ENCODE measurements around the gene AOC2. TPM values are rescaled to one million over a fixed set of nuclear protein-coding genes. Genes with fewer than 3 reads are reported as not detected.
"Not testable (repeated sequence)": the region's sequence is repeated elsewhere in the genome, so short reads cannot be mapped to it uniquely, and the experiment has no call there.

Gene AOC2
- total RNA-seq, 1 donor from 2014 or later = 5.0 TPM

DNA sequence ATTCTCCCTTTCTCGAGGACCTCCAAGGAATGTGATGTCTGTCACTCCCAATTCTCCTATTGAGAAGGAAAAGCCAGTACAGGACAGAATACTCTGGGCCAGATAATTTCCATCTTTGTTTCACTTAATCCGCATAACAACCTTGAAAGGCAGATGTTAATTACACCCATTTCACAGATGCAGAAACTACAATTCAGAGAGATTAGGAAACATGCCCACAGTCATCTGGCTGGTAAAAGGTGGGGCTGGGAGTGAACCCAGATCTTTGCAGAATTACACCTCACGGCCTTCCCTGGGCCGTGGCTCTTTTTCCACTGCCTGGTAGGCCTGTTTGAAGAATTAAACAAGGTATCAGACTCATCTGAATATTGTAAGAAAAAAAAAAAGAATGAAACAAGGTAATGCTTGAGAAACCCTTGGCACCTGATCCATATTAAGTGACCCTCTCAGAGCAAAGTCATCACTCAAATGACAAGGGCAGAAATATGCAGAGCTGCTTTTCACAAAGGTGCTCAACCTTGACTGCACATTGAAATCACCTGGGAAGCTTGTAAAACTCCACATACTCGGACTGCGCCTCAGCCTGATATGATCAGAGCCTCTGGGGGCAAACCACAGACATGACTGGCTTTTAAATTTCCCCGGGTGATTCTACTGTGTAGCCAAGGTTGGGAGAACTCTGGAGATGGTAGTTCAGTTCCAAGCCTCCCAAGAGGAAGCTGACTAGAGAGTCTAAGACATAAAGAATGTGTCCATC lies 39.6 kb downstream of the AOC2 start:
- no peak overlapping the region for H3K9ac ChIP-seq (ENCODE audit: low read length)
- FAIRE-seq (no peak), DNase-seq (ENCODE audit: low read depth) (no peak)
- no peak overlapping the region for H3K4me3 Mint-ChIP-seq (ENCODE audit: unreplicated experiment)
- H3K27ac Mint-ChIP-seq (ENCODE audit: unreplicated experiment) = peak overlapping the region; percentile 47
- H3K4me3 ChIP-seq (ENCODE audit: insufficient read depth, low read depth, low read length) = no peak overlapping the region
- TF ChIP-seq, protein P1, sequence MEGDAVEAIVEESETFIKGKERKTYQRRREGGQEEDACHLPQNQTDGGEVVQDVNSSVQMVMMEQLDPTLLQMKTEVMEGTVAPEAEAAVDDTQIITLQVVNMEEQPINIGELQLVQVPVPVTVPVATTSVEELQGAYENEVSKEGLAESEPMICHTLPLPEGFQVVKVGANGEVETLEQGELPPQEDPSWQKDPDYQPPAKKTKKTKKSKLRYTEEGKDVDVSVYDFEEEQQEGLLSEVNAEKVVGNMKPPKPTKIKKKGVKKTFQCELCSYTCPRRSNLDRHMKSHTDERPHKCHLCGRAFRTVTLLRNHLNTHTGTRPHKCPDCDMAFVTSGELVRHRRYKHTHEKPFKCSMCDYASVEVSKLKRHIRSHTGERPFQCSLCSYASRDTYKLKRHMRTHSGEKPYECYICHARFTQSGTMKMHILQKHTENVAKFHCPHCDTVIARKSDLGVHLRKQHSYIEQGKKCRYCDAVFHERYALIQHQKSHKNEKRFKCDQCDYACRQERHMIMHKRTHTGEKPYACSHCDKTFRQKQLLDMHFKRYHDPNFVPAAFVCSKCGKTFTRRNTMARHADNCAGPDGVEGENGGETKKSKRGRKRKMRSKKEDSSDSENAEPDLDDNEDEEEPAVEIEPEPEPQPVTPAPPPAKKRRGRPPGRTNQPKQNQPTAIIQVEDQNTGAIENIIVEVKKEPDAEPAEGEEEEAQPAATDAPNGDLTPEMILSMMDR (IDR thresholded peaks at IDR 0.05; ENCODE audit: insufficient read depth, low read depth, low read length) = no peak
- no peak for TF ChIP-seq EZH2 (IDR thresholded peaks at IDR 0.05; ENCODE audit: insufficient read depth, low read length)
- H3K4me1 ChIP-seq (ENCODE audit: insufficient read depth, low read length) = no peaks in the 10 kb centered on the region
- H3K27me3 ChIP-seq (ENCODE audit: insufficient read depth, low read length) = peaks cover 7% of the 10 kb centered on the region
- H3K79me2 ChIP-seq (ENCODE audit: insufficient read depth, low read length) = no peaks in the 10 kb centered on the region
- H3K4me2 ChIP-seq (ENCODE audit: low read length) = no peak overlapping the region
- H4K20me1 ChIP-seq (ENCODE audit: insufficient read depth, low read length) = no peaks in the 10 kb centered on the region
- H3K4me1 Mint-ChIP-seq (ENCODE audit: low read depth, unreplicated experiment) = peaks cover 11% of the 10 kb centered on the region
- H3K36me3 Mint-ChIP-seq (ENCODE audit: low read depth, unreplicated experiment) = peaks cover 2% of the 10 kb centered on the region
- H3K27ac ChIP-seq (ENCODE audit: low read depth, low read length) = no peak overlapping the region
- H3K9me3 ChIP-seq (ENCODE audit: insufficient read depth, low read depth, low read length) = no peaks in the 10 kb centered on the region
- H2AFZ ChIP-seq (ENCODE audit: low read depth, low read length) = no peak overlapping the region
- H3K36me3 ChIP-seq (ENCODE audit: insufficient read depth, low read length) = no peaks in the 10 kb centered on the region
- H3K27me3 Mint-ChIP-seq (ENCODE audit: low read depth, unreplicated experiment) = peaks cover 7% of the 10 kb centered on the region
- H3K9me3 Mint-ChIP-seq (ENCODE audit: unreplicated experiment) = no peaks in the 10 kb centered on the region

DNA sequence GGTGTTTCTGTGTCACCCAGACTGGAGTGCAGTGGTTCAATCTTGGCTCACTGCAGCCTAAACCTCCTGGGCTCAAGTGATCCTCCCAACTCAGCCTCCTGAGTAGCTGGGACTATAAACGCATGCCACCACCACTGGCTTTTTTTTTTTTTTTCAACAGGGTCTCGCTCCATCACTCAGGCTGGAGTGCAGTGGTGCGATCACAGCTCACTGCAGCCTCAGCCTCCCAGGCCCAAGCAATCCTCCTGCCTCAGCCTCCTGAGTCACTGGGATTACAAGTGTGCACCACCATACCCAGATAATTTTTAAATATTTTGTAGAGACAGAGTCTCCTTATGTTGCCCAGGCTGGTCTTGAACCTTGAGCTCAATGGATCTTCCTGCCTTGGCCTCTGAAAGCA lies 41.4 kb downstream of the AOC2 start:
- H3K4me1 Mint-ChIP-seq (ENCODE audit: low read depth, unreplicated experiment); FAIRE-seq; H3K4me3 Mint-ChIP-seq (ENCODE audit: unreplicated experiment): not testable (repeated sequence)

DNA sequence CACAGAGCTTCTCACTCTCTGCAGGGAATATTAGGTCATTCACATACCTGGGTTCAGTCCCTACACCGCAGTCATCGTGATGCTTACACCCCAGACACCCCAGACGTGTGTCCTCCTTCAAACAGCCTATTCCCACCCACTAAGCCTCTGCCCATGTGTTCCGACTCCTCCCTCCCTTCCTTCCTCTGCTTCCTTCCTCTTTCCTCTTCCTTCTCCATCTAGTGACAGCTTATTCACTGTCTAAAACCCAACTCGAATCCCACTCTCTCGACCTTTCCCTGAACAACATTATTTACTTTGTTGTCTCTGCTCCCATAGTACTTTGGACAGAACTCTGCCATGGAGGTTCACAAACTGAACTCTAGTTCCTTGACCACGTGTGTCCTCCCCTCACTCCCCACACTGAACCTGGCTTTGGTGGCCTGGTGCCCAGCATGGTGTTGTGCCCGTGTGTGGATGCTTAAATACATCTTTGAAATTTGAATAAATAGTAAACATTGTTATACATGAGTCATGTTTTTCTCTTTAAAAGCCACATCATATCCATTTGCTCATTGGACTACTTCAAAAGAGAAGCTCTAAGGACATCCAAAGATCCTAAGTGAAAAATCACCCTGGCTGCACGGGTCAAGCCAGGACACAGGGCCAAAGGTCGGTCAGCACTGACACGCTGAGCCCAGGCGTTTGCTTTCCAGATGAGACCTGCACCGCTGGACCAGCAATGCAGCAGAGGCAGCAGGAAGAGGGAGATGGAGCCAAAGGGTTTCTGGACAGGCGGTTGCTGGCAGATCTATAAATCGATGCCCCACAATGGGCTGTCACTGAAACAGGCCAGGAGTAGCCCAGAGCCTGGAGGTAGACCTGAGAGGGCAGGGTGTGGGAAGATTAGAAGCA lies 42.1 kb downstream of the AOC2 start:
- Histone ChIP-seq H3K27me3 (ENCODE audit: insufficient read depth, low read length) (peaks cover 7% of the 10 kb centered on the region), H3K9me3 (ENCODE audit: insufficient read depth, low read depth, low read length) (no peaks in the 10 kb centered on the region), H3K4me2 (ENCODE audit: low read length) (no peak overlapping the region), H3K79me2 (ENCODE audit: insufficient read depth, low read length) (no peaks in the 10 kb centered on the region), H3K9ac (ENCODE audit: low read length) (no peak overlapping the region), H4K20me1 (ENCODE audit: insufficient read depth, low read length) (no peaks in the 10 kb centered on the region), H3K4me1 (ENCODE audit: insufficient read depth, low read length) (no peaks in the 10 kb centered on the region), H3K36me3 (ENCODE audit: insufficient read depth, low read length) (no peaks in the 10 kb centered on the region), H2AFZ (ENCODE audit: low read depth, low read length) (no peak overlapping the region), H3K27ac (ENCODE audit: low read depth, low read length) (no peak overlapping the region), H3K4me3 (ENCODE audit: insufficient read depth, low read depth, low read length) (no peak overlapping the region)
- no peak for TF ChIP-seq EZH2 (IDR thresholded peaks at IDR 0.05; ENCODE audit: insufficient read depth, low read length)
- TF ChIP-seq, protein P1 (IDR thresholded peaks at IDR 0.05; ENCODE audit: insufficient read depth, low read depth, low read length) = no peak
- FAIRE-seq = no peak
- Mint-ChIP-seq H3K27me3 (ENCODE audit: low read depth, unreplicated experiment) (peaks cover 8% of the 10 kb centered on the region), H3K27ac (ENCODE audit: unreplicated experiment) (no peak overlapping the region), H3K4me1 (ENCODE audit: low read depth, unreplicated experiment) (peaks cover 7% of the 10 kb centered on the region), H3K4me3 (ENCODE audit: unreplicated experiment) (no peak overlapping the region), H3K36me3 (ENCODE audit: low read depth, unreplicated experiment) (no peaks in the 10 kb centered on the region), H3K9me3 (ENCODE audit: unreplicated experiment) (no peaks in the 10 kb centered on the region)
- DNase-seq (ENCODE audit: low read depth) = no peak

More for the DNA sequence above, 41.4 kb downstream of the AOC2 start:
- not testable (repeated sequence) for H3K4me3 ChIP-seq (ENCODE audit: insufficient read depth, low read depth, low read length); H3K9ac ChIP-seq (ENCODE audit: low read length); H4K20me1 ChIP-seq (ENCODE audit: insufficient read depth, low read length); H2AFZ ChIP-seq (ENCODE audit: low read depth, low read length); H3K27ac ChIP-seq (ENCODE audit: low read depth, low read length); H3K36me3 ChIP-seq (ENCODE audit: insufficient read depth, low read length); H3K4me1 ChIP-seq (ENCODE audit: insufficient read depth, low read length); H3K79me2 ChIP-seq (ENCODE audit: insufficient read depth, low read length); H3K4me2 ChIP-seq (ENCODE audit: low read length); H3K36me3 Mint-ChIP-seq (ENCODE audit: low read depth, unreplicated experiment); H3K27me3 ChIP-seq (ENCODE audit: insufficient read depth, low read length); H3K9me3 Mint-ChIP-seq (ENCODE audit: unreplicated experiment); H3K9me3 ChIP-seq (ENCODE audit: insufficient read depth, low read depth, low read length); H3K27ac Mint-ChIP-seq (ENCODE audit: unreplicated experiment); DNase-seq (ENCODE audit: low read depth)
- peaks cover 12% of the 10 kb centered on the region for H3K27me3 Mint-ChIP-seq (ENCODE audit: low read depth, unreplicated experiment)
